HepG2 (cell line): ENCODE measurements around the gene COPS8. TPM values are rescaled to one million over a fixed set of nuclear protein-coding genes. Genes with fewer than 3 reads are reported as not detected.

Experiments used
- ATAC-seq: fragments of 200-7000 bp; cut with Tn5 transposase; 3 replicates; pipeline ENCODE4 v1.9.1; 2020; ENCODE audit warnings: mild to moderate bottlenecking, moderate library complexity
- BruUV-seq: library from RNA; stranded (reverse); fragments of 400-500 nt; replicated peaks from 2 replicates; lab custom pipeline; 2021; lab: Mats Ljungman, UMichigan
- CTCF ChIA-PET: fragments of 300-600 bp; formaldehyde crosslinking; extraction: SDS; loops from one replicate; lab custom pipeline; 2021; ENCODE audit warnings: low total read pairs, inconsistent platforms, low intra/inter-chr PET ratio; lab: Yijun Ruan, JAX
- POLR2A ChIA-PET: fragments of 350-600 bp; sonication (Branson Sonifier 250); formaldehyde crosslinking; loops from one replicate; lab custom pipeline; 2020; ENCODE audit warnings: antibody characterized with exemption, inconsistent platforms; lab: Yijun Ruan, JAX
- DNase-seq: peaks from one replicate; pipeline ENCODE4 v3.0.0-alpha.2; 2015; ENCODE audit warnings: low spot score
- FAIRE-seq: peaks from 3 replicates; lab custom pipeline; 2011; peaks lifted over from hg19 to GRCh38; lab: Jason Lieb, UNC
- H2AFZ ChIP-seq: one replicate; pipeline ENCODE4 v1.6.1; 2011; ENCODE audit warnings: low read length, inconsistent platforms
- H3K27ac ChIP-seq: fragments of 300-600 bp; 3 replicates; pipeline ENCODE4 v1.8.0; 2011; ENCODE audit warnings: mixed run types, mild to moderate bottlenecking, mixed read lengths, low read length, inconsistent platforms; ENCODE audit not compliant: insufficient read depth; ENCODE audit errors: extremely low read length
- H3K27me3 ChIP-seq, 2 experiments: fragments of 200-600 bp in 1 of 2; 2 replicates in 1 of 2; 3 replicates in 1 of 2; pipeline versions ENCODE4 v1.6.0 to v1.8.0; 2011; ENCODE audit warnings: low read length in 2 of 2, mild to moderate bottlenecking in 2 of 2, moderate library complexity in 2 of 2, inconsistent platforms in 1 of 2; ENCODE audit not compliant: insufficient read depth in 2 of 2, control insufficient read depth in 1 of 2
- H3K36me3 ChIP-seq, 2 experiments: fragments of 200-600 bp in 1 of 2; replicated peaks in 1 of 2; 2 replicates in 1 of 2; 3 replicates in 1 of 2; pipeline versions ENCODE4 v1.5.1 to v1.8.0; 2011; ENCODE audit warnings: low read length in 2 of 2, inconsistent platforms in 1 of 2; ENCODE audit not compliant: insufficient read depth in 2 of 2, control insufficient read depth in 1 of 2
- H3K4me1 ChIP-seq: 2 replicates; pipeline ENCODE4 v1.5.1; 2012; ENCODE audit warnings: low read length, inconsistent platforms; ENCODE audit not compliant: insufficient read depth
- H3K4me2 ChIP-seq: 2 replicates; pipeline ENCODE4 v1.6.0; 2011; ENCODE audit warnings: low read depth, low read length, inconsistent platforms
- H3K4me3 ChIP-seq, 3 experiments: fragments of 200-600 bp in 1 of 3; sonication (generic), shearing (Covaris generic) in 1 of 3; replicated peaks in 1 of 3; 2 replicates each; pipeline ENCODE4 v1.5.1; 2011 to 2016; ENCODE audit warnings: low read length in 3 of 3, inconsistent platforms in 2 of 3, low read depth in 2 of 3, mild to moderate bottlenecking in 2 of 3, control low read depth in 1 of 3, mixed read lengths in 1 of 3; ENCODE audit not compliant: insufficient read depth in 1 of 3
- H3K79me2 ChIP-seq: one replicate; pipeline ENCODE4 v1.6.1; 2011; ENCODE audit warnings: low read length, inconsistent platforms; ENCODE audit not compliant: insufficient read depth
- H3K9ac ChIP-seq: 2 replicates; pipeline ENCODE4 v1.6.0; 2011; ENCODE audit warnings: mild to moderate bottlenecking, low read depth, low read length, inconsistent platforms; ENCODE audit not compliant: insufficient read depth
- H3K9me3 ChIP-seq: 2 replicates; pipeline ENCODE4 v1.5.1; 2012; ENCODE audit warnings: mild to moderate bottlenecking, low read length
- H4K20me1 ChIP-seq: 2 replicates; pipeline ENCODE4 v1.6.0; 2011; ENCODE audit warnings: inconsistent platforms, mild to moderate bottlenecking, low read length, moderate library complexity; ENCODE audit not compliant: insufficient read depth
- ATF5 ChIP-seq: sonication (generic); formaldehyde crosslinking; IDR thresholded peaks from 2 replicates; pipeline ENCODE4 v1.4.0; 2020; ENCODE audit warnings: mild to moderate bottlenecking, low read depth, missing genetic modification reagents
- DDIT3 ChIP-seq: sonication (generic); formaldehyde crosslinking; IDR thresholded peaks from 2 replicates; pipeline ENCODE4 v1.4.0; 2020; ENCODE audit warnings: mild to moderate bottlenecking, missing genetic modification reagents
- DRAP1 ChIP-seq: IDR thresholded peaks from 2 replicates; pipeline ENCODE4 v1.6.1; 2016; ENCODE audit warnings: missing genetic modification reagents, missing compliant biosample characterization
- EP300 ChIP-seq, 3 experiments: sonication (generic) in 1 of 3; formaldehyde crosslinking in 1 of 3; IDR thresholded peaks; 2 replicates each; pipeline versions ENCODE4 v1.5.1 to v1.6.1; 2011 to 2020; ENCODE audit warnings: low read depth in 2 of 3, low read length in 2 of 3, borderline replicate concordance in 1 of 3, improper control_type of control experiment in 1 of 3, mild to moderate bottlenecking in 1 of 3, missing genetic modification reagents in 1 of 3, moderate library complexity in 1 of 3
- ZNF260 ChIP-seq: sonication (generic); formaldehyde crosslinking; IDR thresholded peaks from 2 replicates; pipeline ENCODE4 v1.4.0; 2020; ENCODE audit warnings: missing genetic modification reagents, low read depth, mild to moderate bottlenecking, borderline replicate concordance
- ZNF484 ChIP-seq: sonication (generic); formaldehyde crosslinking; IDR thresholded peaks from 2 replicates; pipeline ENCODE4 v1.5.1; 2020; ENCODE audit warnings: mild to moderate bottlenecking, low read depth, missing genetic modification reagents, borderline replicate concordance
- ZNF503 ChIP-seq: sonication (generic); formaldehyde crosslinking; IDR thresholded peaks from 2 replicates; pipeline ENCODE4 v1.4.0; 2020; ENCODE audit warnings: missing genetic modification reagents
- ZNF800 ChIP-seq: sonication (generic); formaldehyde crosslinking; IDR thresholded peaks from 2 replicates; pipeline ENCODE4 v1.4.0; 2020; ENCODE audit warnings: missing genetic modification reagents
- WGBS: methylation state at CpG from one replicate; pipeline ENCODE4 v1.1.6; 2017; ENCODE audit warnings: low lambda C conversion rate; 5-methylcytosine and 5-hydroxymethylcytosine counted together
- in situ Hi-C: cut with HindIII; loops from 2 replicates; pipeline ENCODE4 v1.10.0; 2017; ENCODE audit warnings: low pct_unique_long_range_greater_than_20kb; ENCODE audit not compliant: extremely low pct_ligation_motif_present
- intact Hi-C: fragments of 100-400 bp; cut with micrococcal nuclease; formaldehyde crosslinking; loops from one replicate; pipeline ENCODE4 v1.10.0; 2022; ENCODE audit not compliant: unreplicated experiment
- polyA plus RNA-seq, 8 experiments: library from polyadenylated mRNA; depleted of rRNA in 3 of 8; stranded (reverse) in 7 of 8; unstranded in 1 of 8; fragments of >200 nt; fragmentation: Illumina TruSeq in 4 of 8; extraction: Trizol in 4 of 8; gene quantifications; 2 replicates each; pipeline versions ENCODE4 v1.2.1 to v1.2.3, GENCODE V29; 2011 to 2016; ENCODE audit warnings: low read depth in 4 of 8, missing spikeins in 1 of 8, mixed read lengths in 1 of 8; ENCODE audit not compliant: insufficient read depth in 1 of 8
- total RNA-seq, 5 experiments: library from RNA; depleted of rRNA; stranded (reverse); fragments of >200 nt; fragmentation: Illumina TruSeq; extraction: Trizol; gene quantifications; 2 replicates each; pipeline ENCODE4 v1.2.3, GENCODE V29; 2016; ENCODE audit warnings: low read depth in 1 of 5

Gene COPS8
- total and polyA plus RNA-seq, 2 of the 13 experiments (the other 11 are each of a cell fraction or from before 2014, with no cell fraction given) = 86.3 to 96.6 TPM

- H3K27me3 ChIP-seq = no peaks in the 10 kb centered on the region; a peak in 2 of 5 replicates
- H3K36me3 ChIP-seq = peaks cover 12 to 64% of the 10 kb centered on the region in 2 experiments
- H3K9ac ChIP-seq = no peak overlapping the region
- ATAC-seq (no peak), DNase-seq (no peak), FAIRE-seq (no peak)
- no peak for TF ChIP-seq ZNF800
- TF ChIP-seq ZNF484 = no peak
- ChIA-PET POLR2A (no interaction called here), CTCF (no interaction called here)
- in situ Hi-C loops = no loop called here
- H2AFZ ChIP-seq = no peak overlapping the region
- peaks cover 23% of the 10 kb centered on the region for H3K4me1 ChIP-seq
- intact Hi-C loops = no loop called here
- peaks cover 76% of the 10 kb centered on the region for H3K79me2 ChIP-seq
- no peaks in the 10 kb centered on the region for H3K9me3 ChIP-seq
- H3K27ac ChIP-seq = no peak overlapping the region
- H3K4me2 ChIP-seq = no peak overlapping the region
- peaks cover 13% of the 10 kb centered on the region; the same call in 1 of the 2 replicates for H4K20me1 ChIP-seq
- BruUV-seq = no TSS peak
- WGBS = 99% methylated on average over 13 of the region's 13 CpGs
- H3K4me3 ChIP-seq = no peak overlapping the region
Observed at GRCh38 chr2:237090906-237091305, 5.2 kb downstream of the COPS8 start.

- WGBS = 94% methylated on average over 7 of the region's 7 CpGs
- ChIA-PET CTCF (no interaction called here), POLR2A (no interaction called here)
- peaks cover 7% of the 10 kb centered on the region; the same call in 1 of the 2 replicates for H4K20me1 ChIP-seq
- BruUV-seq = no TSS peak
- H3K4me3 ChIP-seq = no peak overlapping the region
- intact Hi-C loops (no loop called here), in situ Hi-C loops (no loop called here)
- peaks cover 66% of the 10 kb centered on the region for H3K79me2 ChIP-seq
- no peak for FAIRE-seq
- H3K4me1 ChIP-seq = peaks cover 22% of the 10 kb centered on the region
- DNase-seq = no peak
- H3K27ac ChIP-seq = no peak overlapping the region
- no peaks in the 10 kb centered on the region for H3K27me3 ChIP-seq
- H3K4me2 ChIP-seq = no peak overlapping the region
- no peak for ATAC-seq
- no peak overlapping the region for H2AFZ ChIP-seq
- H3K9me3 ChIP-seq = no peaks in the 10 kb centered on the region
- no peak overlapping the region for H3K9ac ChIP-seq
- peaks cover 15 to 74% of the 10 kb centered on the region in 2 experiments for H3K36me3 ChIP-seq
- no peak for TF ChIP-seq ATF5 (CRISPR knock-in tag)
- TF ChIP-seq EP300 (IDR thresholded peaks at IDR 0.05; ENCODE audit: low read depth in 2 of 2, low read length in 2 of 2) = no peak
- no peak for TF ChIP-seq EP300 (CRISPR knock-in tag; IDR thresholded peaks at IDR 0.05; ENCODE audit: borderline replicate concordance)
- TF ChIP-seq DDIT3 = no peak
- TF ChIP-seq ZNF260 = no peak
- TF ChIP-seq DRAP1 (CRISPR knock-in tag) = no peak
- no peak for TF ChIP-seq ZNF503
Observed at GRCh38 chr2:237091779-237092436, 6.2 kb downstream of the COPS8 start.
